Activated naive CD4-positive, alpha-beta T cell treated with anti-CD3 and anti-CD28 coated beads, Interleukin-2, amount 50 U/mL, for 16 hours (primary cell): ENCODE results near the gene NGB.
"Not testable (repeated sequence)": the region's sequence is repeated elsewhere in the genome, so short reads cannot be mapped to it uniquely, and the experiment has no call there.

Source experiments
- DNase-seq: peaks from one replicate; pipeline ENCODE4 v3.0.0-alpha.2; 2020

NGB gene, protein sequence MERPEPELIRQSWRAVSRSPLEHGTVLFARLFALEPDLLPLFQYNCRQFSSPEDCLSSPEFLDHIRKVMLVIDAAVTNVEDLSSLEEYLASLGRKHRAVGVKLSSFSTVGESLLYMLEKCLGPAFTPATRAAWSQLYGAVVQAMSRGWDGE

GRCh38 chr14:77271113-77271710 lies at the start of gene NGB:
Gene NGB, minus strand, starts transcription at chr14:77271206. Its CDS starts 269 bp downstream, at chr14:77270937.
- no peak for DNase-seq

DNA sequence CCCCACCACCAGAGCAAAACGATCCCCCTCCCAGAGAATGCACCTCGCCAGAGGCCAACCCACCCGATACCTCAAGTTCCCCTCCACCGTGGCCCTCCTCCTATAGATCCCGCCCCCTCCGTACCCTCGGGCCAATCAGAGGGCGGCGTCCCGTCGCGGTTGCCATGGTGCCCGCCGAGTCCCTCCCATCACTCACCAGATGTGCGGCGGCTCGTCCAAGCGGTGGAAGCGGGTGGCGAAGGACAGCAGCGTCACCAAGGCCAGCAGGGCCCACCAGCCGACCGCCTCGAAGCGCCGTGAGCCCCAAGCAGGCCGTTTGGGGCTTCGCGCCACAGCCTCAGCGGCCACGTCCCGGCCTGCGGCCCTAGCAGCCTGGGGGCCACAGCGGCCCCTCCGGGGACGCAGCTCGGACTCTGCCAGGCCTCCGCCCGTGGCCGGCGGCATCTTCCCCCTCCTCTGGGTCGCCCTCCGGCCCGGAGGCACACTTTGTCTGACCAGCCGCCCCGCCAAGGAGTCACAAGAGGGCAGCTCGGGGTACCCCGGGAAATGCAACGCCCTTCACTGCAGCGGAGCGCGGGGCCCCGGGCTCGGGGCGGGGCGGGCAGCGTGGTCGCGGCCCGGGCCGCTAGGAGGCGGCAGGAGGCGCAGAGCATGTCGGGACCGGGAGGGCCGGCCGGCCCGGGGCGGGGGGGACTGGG lies 49.4 kb upstream of the NGB start, which contains the start of gene POMT2:
POMT2 (minus strand) TSS at position 646 of the 698 bp plus-strand sequence; CDS start at position 444, 202 bp downstream.
- peak; percentile 91 for DNase-seq

DNA sequence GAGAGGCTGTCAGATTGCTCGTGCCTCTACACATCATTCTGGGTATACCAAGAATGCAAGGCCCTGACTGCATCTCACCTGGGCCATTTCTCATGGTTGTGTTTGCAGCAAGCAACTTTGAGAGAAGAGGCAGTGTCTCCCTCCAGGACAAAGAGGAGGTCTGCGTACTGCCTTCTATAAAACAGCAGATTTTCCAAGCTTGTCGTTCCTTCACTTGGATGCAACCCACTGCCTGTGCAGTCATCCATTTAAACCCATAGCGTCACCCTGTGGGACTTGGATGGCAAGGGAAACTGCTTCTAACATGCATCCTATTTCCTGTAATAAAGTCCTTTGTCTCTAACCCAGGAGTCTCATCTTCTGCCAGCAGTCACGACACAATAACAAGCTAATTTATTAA lies 48.4 kb upstream of the NGB start:
- no peak for DNase-seq

GRCh38 chr14:77318756-77319155 lies 47.8 kb upstream of the NGB start:
- DNase-seq: not testable (repeated sequence)

DNA sequence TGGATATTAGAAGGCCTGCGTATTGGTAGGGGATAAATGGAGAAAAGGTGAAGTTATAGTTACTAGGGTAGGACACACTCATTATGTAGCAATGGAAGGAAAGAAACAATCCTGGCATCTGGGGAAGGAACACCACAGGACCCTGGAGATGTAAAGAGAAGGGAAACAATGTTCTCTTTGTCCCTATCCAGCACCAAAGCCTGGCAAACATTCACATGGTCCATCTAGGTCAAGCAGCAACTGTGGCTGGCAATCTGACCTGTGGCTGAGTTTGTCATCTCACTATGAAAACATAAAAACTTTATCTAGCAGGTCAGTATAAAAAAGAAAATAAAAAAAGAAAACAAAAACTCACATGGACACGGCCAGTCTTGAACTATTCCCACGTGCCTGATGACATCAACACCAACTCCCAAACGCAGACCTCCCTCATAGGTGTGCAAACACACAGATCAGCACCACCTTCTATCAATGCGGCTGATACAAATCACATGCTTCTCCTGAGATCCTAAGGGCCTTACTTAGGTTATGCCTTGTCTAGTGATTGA lies 47.1 kb upstream of the NGB start:
- DNase-seq: no peak

DNA sequence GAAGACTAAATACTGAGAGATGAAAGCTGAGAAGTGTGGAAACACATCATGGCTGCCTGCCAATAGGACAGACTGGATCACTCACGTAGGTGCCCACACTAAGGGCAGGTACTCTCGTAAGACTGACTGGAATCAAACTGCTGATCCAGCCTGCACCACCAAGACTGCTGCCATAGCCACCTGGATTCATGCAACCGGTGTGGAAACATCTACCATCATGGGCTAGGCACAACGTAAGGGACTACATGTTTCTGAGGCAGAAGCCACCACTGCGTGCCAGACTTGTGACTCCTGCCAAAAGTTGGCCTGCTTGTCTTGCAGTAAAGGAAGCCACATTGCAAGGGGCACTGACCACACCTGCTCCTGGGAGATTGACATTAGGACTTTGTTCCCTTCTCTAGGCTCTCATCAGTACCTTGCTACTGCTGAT lies 45.9 kb upstream of the NGB start:
- no peak for DNase-seq

DNA sequence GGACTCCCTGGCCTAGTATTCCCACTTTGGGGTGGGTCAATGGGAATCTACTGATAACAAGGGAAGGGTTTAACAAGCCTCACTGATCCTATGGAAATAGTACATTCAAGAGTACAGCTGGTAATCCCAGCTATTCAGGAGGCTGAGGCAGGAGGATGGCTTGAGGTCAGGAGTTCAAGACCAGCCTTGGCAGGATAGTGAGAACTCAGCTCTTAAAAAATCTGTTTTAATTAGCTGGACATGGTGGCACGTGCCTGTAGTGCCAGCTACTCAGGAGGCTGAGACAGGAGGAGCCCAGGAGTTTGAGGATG lies 45.1 kb upstream of the NGB start:
- DNase-seq: no peak

GRCh38 chr14:77314539-77315457 lies 43.8 kb upstream of the NGB start:
- DNase-seq: no peak

DNA sequence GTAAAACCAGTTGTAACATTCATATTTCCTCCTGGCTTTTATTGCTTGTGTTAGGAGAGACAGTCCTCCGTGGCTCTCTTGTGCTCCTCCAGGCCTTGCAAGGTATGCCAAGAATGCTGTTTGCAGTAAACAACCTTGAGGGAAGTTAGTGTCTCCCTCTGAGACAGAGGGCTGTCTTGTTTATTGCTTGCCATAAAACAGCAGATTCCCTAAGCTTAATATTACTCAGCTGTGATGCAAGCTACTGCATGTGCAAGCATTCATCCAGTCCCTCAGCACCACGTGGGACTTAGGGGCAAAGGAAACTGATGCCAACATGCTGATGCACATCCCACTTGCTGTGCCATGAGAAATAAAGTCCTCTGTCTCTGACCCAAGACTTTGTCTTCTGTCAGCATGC lies 43.0 kb upstream of the NGB start:
- DNase-seq: no peak

DNA sequence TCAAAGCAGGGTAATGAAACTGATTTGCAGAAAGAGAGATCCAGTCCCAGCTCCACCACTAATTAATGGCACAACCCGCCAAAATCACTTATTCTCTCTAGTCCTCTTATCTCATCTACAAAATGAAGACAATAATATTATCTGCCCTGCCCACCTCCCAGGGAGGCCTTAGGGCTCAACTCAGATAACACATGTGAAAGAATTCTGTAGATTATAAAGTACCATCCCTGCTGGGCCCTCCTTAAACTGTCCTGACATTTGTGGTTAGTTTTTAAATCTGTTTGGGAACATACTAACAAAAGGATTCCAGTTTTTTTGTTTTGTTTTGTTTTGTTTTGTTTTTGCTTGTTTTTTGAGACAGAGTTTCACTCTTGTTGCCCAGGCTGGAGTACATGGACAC lies 42.4 kb upstream of the NGB start:
- DNase-seq: no peak

DNA sequence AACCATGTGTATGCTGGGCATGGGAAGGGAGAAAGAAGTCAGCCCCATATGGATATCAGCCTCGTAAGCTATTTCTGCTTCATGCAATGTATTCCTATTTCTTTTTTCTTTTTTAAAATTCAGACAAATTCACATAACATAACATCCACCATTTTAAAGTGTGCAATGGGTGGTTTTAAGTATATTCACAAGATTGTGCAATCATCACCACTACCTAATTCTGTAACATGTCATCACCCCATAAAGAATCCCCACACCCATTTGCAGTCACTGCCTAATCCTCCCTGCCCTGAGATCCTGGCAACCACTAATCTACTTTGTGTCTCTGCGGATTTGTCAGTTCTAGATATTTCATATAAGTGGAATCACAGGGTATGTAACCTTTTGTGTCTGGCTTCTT lies 40.2 kb upstream of the NGB start:
- DNase-seq: no peak

GRCh38 chr14:77310026-77310425 lies 39.0 kb upstream of the NGB start:
- DNase-seq: no peak

DNA sequence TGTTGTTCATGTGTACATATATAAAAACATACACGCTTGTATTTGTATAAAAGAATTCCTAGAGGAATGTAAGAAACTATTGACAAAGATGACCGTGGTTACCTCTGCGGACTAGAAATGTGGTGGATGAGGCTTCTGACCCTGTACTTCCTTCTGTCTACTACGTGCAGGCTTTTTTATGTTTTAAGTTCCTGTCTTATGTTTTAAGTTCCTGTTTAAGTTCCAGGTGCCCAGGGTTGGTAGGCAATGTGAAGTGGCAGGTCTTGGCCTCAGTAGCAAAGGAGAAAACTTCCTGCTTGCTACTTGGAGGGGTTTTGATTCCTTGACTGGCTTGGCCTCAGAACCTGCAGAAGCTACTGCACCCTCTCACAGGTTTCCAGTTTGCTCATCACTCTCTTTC lies 38.1 kb upstream of the NGB start:
- no peak for DNase-seq

DNA sequence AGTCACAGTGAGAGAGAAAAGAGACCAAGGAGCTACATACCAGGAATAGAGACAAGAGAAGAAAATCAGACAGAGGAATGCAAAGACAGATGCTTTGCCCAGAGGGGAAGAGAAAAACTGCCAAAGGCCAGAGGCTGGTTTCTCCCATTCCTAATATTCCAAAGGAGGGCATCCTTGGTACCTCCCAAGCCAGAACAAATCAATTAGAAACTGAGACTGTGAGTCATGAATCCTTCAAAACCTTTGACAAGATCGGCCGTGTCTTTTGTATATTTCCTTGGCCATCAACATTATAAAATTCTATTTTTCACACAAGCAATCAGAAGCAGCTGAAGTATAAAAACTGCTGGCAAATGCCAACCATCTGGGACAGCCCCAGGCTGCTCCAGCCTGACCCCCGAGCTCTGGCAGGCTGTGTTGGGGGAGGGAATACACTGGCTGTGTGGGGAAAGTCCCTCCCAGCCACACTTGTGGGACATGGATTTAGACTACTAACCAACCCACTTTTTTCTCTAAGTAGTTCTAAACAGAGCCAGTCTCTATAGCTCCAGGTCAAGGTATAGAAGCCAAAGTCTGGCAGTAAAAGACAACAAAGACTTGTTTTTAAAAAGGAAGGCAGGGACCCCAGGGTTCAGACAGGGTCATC lies 36.0 kb upstream of the NGB start:
- no peak for DNase-seq

GRCh38 chr14:77306416-77306815 lies 35.4 kb upstream of the NGB start:
- DNase-seq: no peak

DNA sequence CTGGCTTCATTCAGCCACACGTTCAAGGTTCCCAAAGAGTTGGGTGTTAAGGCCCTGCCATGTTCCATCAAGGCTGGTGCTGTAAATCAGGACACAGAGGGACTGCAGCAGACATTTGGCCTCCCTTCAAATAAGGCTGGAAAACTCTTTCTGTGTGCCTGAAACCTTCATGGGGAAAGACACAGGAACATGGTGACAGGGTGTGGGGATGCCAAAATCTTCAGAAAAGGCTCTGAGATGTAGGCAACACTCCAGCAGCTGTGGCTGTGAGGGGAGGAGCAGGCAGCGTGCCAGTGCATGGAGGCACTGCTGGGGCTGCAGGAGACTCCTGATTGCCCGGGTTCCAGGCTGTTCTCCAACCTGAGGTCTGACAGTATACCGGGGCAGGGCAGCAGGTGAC lies 34.7 kb upstream of the NGB start:
- no peak for DNase-seq

DNA sequence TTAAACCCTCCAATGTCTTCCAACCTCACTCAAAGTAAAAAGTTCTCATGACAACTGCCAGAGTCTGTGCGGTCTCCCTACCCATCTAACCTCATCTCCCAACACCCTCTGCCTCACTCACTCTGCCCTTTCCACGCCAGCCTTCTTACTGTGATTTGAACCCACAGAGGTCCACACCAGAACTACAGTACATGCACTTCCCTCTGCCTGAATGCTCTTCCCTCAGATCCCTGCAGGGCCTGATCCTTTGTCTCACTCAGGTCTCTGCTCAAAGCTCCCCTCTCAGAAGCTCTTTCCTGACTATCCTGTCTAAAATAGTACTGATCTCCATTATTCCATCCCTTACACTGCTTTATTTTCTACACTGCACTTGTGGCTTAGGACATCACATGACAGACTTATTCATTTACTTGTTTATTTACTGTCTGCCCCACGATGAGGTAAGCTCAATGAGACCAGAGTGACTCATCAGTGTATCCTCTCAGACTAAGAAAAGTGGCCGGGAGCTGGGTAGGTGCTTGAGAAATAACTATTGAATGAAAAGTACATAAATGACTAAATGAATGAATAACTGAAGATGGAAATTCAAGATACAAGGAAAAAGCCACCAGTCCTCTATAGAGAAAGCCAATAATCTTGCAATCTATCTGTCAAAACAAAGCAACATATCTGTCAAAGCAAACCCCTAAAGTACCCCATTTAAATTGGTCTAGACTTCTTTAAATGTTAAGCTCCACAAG lies 32.6 kb upstream of the NGB start:
- no peak for DNase-seq

DNA sequence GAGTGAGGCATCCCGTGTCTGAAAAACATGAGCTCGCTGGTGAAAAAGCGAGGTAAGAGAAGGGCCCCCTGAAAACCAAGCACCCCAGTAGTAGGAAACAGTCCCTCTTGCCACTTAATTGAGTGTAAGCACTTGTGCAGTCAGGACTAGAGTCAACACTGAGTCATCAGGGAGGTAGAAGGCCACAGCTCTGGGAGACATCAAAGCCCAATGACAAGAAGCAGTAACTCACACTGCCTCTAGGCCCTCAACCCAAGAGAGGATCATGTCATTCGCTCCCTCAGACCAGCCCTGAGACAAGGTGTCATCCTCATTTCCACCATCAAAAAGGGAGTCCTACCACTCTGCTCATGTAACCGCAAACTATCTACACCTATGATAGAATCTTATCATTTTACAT lies 31.9 kb upstream of the NGB start:
- DNase-seq: no peak

GRCh38 chr14:77301103-77301502 lies 30.1 kb upstream of the NGB start:
- peak; percentile 52 for DNase-seq

GRCh38 chr14:77299771-77300170 lies 28.8 kb upstream of the NGB start:
- DNase-seq: no peak

DNA sequence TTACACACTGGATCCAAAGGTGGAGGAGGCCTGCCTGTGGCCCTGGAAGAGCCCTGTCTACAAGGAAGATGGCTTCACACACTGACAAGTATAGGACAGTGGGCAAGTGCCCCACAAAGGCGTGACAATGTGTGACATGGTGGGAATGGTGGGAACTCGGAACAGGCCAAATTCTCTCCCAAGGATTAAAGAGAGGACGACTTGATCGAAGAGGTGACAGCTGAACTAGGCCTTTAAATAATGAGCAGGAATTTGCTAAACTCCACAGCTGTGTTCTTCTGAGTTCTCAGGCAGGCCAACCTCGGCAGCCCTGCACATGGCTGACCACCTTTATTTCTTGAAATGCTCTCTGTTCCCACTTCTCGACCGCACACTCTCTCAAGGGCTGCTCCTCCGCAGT lies 25.9 kb upstream of the NGB start:
- no peak for DNase-seq

DNA sequence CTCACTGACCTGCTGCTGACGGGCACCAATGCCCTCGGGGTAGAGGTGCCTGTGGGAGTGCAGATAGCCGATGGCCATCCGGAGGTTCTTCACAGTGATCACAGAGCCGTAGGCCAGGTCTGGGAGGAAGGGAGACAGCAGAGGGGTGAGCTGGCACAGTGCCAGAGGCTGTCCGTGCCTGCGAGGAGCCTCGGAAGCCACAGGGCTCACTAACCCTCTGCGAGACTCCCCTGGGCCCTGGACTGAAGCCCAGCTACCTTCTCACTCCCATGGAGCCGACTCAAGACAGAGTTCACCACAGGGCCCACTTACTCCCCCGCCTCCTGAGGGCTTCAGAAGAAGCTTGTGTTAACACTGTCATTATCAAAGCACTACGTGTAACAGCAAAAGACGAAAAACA lies 25.1 kb upstream of the NGB start:
- DNase-seq: no peak
